HG03442 (cell line): Measurements from ENCODE around the gene TNS3.

ENCODE experiments used
- ATAC-seq: cut with Tn5 transposase; IDR thresholded peaks from one replicate; pipeline ENCODE4 v1.9.1; 2021; ENCODE audit warnings: mild to moderate bottlenecking, moderate library complexity; ENCODE audit not compliant: unreplicated experiment

The TNS3 gene

DNA sequence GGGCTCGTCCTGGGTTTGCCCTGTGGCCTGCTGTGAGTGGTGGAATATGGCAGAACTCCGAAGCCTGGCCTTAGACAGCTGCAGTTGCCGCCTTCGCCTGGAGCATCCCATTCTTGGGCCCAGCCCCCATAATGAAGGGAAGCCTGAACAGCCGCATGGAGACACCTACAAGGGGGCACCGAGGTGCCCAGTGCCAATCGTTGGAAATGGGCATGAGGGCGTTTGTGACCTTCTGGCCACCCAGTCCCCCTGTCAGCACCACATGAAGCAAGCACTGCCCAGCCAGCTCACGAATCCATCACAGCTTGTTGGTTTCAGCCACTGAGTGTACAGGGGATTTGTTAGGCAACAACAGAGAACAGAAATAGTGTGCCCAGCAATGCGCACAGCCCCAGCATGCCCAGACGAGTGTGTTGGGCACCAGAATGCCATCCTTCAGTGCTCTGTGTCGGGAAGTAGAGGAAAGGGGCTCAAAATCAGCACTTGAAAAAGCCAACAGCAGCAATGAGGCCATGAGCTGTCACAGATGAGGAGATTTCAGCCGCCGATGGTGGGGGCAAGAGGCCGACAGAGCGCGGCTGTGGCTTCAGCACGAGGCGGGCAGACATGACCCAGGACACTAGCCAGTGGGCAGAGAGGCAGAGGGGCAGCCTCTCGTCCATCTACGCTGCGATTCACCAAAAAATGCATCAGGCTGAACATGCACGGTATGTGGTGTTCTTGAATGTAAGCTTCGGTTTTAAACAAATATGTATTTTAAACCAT is 91.2 kb downstream of the TNS3 start:
- ATAC-seq, result no peak

DNA sequence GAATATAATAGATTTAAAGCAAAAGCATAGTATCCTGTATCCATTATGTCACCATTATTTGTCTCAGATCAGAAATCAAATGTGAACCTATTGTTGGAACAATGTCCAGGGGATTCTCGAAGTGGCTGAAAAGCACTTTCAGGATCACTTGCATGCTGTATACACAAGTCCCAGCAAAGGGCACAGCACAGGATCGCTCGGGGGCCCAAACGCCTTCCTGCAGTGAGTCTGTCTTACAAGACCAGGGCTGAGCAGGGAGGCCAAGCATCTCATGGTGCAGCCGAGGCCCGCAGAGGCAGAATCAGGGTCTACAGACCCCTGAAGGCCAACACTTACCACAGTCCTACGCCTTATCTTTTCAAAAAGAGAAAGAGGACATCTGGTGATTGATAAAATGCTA is 92.3 kb downstream of the TNS3 start:
- no peak for ATAC-seq

DNA sequence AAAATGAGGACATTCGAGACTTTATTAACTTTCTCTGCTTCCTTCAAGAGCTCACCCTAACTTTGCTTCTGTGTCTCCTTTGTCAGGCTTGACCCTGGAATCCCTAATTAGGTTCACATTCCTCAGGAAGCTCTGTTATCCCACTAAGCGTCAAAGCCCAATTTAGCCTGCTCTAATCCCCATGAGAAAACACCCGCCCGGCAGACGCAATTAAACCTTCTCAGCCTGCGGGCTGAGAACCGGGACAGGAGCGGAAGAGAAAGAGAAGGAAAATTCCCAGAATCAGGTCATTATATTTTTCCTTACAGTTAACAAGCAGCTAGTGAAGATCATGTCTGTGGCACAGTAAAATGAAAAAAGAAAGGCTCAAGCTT is 93.0 kb downstream of the TNS3 start:
- ATAC-seq, result no peak

DNA sequence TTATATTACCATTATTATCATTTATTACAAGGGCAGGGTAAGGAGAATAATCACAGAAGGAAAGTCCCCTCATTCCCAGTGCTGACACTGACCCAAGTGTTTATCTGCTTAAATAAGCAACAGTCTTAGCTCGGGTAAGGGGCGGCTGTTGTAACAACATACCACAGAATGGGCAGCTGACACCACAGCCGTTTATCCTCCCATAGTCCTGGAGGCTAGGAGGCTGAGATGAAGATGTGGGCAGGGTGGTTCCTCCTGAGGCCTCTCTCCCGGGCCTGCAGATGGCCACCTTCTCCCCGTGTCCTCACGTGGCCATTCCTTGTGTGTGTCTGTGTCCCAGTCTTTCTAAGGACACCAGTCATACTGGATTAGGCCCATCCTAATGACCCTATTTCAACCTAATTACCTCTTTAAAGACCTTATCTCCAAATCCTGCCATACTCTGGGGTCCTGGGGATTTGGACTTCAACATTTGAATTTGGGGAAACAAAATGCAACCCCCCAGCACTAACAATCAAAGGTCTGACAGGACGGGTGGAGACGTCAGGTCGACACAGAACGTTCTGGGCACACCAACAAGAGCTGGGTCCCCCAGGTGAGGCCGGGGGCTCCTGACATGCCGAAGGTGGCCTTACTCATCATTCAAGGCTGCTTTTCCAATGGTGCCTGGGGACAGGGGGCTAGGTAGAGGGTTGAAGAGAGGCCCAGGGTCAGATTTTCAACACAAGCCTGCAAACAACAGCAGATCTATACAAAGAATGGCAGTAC is 93.5 kb downstream of the TNS3 start:
- no peak for ATAC-seq

DNA sequence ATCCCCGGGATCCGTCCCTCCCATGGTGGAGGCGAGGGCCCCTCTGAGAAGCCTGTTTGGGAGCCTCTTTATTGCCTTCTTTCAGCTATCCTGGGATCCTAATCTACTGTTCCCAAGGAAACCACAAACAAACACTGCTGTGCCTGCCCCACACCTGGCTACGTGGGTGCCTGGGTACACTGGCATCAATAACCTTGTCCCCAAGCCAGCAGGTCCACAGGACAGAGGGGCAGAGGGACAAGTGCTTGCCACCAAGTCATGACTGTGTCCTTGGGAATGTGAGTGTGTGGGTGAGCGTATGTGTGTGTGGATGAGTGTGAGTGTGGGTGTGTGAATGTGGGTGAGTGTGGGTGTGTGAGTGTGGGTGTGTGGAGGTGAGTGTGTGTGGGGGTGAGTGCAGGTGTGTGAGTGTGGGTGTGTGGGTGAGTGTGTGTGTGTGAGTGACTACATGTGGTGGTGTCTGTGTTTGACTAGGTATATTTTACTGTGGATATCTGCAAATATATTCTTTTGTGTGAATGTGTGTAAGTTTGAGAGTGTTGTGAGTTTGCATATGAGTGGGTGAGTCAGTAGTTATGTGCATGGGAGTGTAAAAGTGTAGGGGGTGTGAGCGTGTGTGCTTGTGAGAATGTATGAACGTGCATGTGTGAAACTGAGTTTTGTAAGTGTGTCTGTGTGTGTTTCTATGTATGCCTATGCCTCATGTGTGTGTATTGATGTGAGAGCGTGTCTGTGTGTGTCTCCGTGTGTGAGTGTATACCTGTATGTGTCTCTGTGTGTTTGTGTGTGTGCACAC is 96.1 kb downstream of the TNS3 start:
- ATAC-seq, result no peak

DNA sequence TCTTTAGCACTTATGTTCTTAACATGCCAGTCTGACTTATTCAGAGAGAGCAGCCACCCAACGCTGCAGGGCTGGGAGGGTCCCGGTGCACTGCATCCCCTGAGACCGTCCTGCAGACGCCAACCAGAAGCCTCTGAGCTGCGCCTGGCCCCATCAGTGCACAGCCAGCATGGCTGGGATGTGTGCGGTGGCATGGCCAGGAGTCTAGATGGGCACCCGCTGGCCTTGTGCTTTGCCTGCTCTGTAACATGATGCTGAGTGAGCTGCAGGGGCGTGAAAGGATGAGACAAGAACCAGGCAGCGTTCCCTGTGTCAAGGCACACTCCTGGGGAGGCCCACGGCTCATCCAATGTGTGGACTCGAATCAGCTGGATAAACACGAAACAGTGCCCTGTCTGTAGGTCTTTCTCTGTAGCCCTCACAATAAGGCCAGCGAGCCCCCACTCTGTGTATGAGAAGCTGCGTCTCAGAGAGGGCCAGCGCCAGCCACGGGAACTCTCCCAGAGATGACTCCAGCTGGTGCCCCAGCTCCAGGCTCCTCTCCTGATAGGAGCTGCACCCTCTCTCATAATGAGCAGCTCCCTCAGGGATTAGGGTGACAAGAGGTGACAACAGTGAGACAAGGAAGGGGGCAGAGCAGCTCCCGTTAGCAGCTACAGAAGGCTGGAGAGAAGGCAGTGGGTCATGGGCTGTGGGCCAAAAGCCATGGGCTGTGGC is 96.8 kb downstream of the TNS3 start:
- ATAC-seq, result no peak

DNA sequence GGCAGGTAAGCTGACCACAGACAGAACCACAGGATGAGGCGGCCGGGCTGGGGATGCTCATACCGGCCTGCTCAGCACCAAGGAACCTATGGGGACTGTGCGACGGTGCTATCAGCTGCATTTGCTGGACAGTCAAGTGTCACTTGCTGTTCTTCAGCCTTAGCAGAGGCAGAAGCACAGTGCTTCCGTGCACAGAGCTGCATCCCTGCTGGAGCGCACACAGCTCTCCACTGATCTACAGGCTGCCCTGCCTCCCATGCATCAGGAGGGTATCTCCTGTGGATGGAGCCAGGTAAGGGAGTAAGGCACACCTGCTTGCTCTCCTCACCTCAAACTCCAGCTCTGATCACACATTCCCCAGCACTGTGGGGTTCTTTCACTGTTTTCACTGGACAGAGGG is 97.5 kb downstream of the TNS3 start:
- ATAC-seq, result no peak

DNA sequence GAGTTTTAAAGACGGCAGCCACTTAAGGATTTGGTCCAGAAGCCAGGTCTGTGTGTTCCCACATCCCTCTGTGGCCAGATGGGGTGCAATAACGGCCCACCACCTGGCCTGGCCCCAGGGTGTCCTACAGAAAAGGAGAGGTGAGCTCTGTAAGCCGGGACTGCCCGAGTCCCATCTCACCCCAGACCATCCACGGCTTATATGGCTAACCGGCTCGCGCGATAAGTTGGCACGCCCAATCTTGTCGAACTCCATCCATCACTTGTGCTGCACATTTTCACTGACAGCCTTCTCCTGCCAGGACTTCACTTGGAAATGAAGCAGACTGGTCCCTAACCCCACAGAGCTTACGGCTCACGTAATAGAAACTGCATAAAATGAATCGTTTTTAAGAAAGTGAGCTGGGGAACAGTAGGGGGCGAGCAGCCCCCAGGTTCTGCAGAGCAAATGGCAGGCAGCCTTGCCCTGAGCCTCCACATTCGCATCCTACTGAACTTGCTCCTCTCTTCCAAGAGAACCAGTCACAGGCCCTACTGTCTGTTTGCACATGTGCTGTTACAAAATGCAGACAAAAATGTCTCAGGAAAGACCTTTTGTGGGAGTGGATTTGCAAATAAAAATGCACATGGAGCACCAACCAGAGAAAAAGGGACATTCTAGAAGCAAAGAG is 98.2 kb downstream of the TNS3 start:
- no peak for ATAC-seq

DNA sequence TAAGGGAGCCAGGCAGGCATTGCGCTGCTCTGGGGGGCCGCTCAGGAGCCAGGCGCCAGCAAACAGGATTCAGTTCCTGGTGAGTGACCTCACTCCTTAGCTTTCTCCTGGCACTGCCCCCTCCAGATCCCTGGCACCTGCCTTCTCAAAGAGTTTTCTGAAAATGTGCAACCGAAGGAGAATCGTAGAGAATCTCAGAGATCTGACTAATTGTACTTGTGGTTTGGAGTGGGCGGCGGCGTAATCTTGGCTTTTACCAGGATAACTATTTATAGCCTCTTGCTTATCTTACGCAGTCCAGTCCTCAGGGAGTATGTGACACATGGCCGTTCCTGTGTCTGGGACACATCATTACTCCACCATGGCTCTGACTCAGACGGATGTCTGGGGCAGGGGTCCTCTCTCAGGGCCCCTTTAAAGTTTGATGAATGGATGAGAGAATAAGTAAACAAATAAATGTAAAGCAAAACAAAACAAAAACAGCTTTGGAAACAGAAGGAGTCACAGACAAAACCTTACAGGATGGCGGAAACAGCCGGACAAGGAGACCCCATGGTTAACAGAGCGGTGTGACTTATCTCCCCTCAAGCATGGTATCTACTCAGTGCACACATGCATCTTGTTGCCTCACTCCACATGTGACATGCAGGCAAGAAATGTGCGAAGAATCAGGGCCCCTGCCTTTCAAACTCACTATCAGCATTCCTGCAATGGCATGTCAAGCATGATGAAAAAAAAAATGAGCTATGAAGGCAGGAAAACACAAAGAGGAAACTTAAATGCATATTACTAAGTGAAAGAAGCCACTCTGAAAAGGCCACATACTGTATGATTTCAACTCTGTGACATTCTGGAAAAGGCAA is 99.7 kb downstream of the TNS3 start:
- ATAC-seq, result peak; percentile 61

DNA sequence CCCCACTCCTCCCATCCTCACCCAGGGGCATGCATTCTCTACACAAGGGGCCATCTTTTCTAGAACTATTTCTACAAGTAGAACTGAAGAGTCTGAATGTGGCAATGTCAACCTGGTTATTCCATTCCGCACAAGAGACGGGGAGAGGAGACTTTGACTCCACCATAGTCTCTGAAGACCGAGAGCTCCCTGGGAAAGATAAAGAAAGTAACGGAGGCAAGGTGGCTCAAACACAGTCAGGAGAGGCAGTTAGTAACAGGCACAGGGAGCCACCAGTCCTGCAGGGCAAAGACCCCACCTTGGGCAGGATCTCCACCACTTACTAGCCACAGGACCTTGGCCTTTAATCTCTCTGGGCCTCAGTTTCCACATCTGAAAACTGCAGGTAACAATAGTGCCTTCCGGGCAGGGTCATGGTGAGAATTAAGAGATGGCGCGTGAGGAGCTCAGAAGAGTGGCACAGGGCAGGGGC is 100.3 kb downstream of the TNS3 start:
- ATAC-seq, result no peak

DNA sequence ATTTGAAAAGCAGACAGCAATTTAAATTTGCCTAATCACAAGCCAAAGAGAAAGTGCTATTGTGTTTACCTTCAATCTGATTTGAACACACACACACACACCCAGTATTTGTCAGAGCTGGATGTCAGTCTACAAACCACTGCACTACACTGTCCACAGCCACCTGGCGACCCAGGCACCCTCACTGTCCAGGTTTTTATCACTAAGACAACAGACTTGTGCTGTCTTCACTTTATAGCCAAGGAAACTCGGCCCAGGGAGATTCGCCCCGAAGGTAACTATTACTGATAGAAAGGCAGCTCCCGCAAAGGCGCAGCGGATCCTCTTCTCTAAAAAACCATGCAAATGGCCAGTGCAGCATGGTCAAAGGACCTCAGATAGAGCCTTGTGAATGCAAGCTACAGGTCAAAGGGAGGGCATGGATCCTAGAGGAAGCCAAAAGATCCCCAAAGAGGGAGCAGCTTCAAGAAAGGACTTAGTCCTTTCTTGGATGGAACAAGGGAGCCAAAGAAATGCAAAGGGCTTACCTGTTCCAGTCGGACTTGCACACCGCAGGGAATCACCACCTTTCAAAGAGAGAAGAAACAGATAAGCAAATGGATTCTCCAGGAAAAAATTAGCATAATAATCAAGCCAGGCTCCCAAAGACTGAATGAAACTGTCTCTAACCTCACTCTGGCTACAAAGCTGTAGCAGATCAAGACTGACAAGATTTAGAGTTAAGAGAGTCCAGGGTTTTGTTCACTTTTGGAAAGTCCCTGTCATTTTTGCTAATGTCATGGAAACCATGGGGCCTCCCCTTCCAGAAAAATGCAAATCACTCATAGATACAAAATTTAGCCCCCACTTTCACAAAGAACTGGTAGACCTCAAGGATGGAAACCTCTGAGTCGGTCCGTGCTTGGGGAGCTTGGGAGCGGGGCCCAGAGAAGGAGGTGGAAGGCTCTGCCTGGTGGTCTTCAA is 101.1 kb downstream of the TNS3 start:
- ATAC-seq, result peak; percentile 62

DNA sequence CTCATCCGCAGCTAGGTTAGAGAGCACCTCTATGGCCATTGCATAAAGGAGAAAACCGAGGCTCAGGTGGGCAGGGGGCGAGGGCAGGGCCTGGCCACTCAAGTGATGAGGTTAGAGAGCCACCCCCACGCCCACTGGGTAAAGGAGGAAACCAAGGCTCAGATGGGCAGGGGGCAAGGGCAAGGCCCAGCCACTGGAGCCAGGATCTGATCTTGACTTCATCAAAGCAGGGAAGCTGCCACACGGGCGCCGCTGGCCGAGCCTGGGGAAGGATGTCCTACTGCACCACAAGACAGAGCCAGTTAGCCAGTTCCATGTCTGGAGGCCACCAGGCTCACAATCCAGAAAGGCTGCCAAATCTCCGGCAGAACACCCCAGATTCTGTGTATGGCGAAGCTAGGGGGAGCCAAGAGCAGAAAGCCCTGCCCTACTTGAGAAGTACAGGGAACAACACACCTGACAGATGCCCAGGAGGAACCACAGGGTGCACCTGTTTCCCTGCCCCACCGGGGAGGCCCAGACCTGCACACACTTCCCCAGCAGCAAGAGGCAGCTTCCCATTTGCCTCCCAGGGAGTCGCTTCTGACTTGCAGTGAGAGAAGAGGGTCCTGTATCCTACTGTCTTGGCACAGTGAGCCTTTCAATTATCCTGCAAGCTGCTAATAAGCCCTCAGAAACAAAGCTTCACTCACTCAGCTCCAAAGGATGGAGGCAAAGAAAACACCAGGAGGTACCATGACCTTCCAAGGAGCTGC is 101.9 kb downstream of the TNS3 start:
- no peak for ATAC-seq

DNA sequence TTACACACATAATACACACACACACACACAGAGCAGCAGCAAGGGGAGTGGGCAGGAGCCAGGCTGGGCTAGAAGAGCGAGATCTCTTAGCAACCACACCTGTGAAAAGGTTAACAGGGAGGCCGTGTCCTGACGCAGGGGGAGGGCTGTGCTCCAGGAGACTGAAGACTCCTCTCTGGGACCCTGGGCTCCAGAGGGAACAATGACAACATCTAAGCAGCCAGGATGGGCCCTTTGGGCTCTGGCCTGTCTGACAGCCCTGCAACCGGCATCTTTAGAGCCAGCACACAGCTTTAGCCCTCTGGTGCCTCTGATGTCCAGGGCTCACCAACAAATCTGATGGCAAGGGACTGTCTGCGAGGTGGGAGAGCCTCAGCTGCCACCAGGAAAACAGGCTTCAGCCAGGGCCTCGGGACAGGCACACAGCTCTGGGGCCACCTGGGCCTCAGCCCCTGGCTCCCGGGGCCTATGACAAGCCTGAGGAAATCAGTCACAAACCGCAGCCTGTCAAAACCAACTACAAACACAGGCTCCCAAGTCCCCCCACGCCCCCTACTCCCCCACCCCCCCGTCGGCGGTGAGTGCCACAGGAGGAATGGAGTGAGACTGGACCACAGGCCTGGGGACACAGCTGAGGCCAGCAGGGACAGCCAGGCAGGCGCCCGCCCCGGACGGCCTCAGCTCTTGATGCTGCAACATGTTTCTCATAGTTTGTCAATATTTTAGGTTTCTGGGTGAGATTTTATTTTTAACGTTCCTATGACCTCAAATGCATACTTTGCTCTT is 102.8 kb downstream of the TNS3 start:
- no peak for ATAC-seq

DNA sequence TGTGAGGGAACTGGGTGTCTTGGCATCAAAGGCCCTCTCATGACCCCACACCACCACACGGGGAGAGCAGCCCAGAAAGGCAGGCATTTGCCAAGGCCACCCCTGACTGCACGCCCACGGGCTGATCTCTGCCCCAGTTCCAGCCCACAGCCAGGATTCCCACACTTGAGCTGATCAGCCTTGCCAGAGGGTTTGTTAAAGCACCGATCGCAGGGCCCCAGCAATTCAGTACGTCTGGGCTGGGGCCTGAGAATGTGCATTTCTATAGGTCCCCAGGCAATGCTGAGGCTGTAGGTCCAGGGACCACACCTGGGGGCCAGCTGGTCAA is 103.9 kb downstream of the TNS3 start:
- no peak for ATAC-seq

DNA sequence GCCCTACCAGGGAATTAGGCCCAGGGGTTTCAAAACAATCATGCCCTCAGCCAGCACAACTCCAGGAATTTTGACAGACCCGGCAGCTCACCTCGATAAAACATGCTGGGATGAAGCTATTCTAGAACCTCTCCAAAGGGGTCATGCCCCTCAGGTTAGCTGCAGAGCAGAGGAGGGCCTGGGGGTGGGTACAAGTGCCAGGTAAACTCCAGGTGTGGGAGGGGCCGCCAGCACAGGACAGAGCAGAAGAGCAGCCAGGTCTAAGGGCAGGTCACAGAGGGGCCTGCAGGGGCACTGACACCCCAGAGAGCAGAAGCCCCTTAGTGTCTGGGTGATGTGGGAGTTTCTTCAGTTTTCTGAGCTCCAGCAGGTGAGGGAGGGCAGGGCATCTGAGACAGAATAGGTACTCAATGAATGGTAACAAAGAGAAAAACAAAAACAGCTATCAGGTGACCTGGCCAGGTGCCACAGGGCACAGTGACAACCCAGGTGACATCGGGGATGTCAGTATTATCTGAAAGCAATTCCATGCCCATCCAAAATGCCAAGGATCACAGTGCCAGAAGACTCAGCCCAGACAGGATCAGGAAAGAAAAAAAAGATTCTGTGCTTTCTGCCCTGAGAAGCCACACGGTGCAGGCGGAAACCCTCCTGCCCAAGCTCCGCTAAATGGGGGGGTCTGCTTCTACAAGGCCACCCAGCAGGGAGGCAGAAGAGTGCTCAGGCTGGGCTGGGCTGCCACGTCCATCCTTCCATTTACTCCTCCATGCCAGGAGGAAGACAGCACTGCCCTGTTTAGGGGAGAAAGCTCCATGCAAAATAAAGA is 104.5 kb downstream of the TNS3 start:
- ATAC-seq, result no peak

DNA sequence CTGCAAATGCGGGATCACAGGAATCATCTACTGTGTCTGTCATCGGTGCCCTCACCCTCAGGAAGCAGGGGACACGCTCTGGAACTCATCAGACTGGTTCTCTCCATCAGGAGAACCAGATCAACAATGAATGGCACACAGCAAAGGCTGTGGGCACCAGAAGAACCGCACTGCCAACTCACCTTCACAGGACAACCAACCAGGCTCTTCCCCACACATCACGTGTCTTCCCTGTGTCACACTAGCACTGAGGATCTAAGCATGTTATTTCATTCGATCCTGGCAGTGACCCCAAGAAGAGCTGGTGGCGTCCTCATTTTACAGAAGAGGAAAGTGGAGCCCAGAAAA is 106.1 kb downstream of the TNS3 start:
- ATAC-seq, result no peak
